Colonic mucosa (tissue), 4 donors: Measurements from ENCODE around the gene PEX10. TPM values are rescaled to one million over a fixed set of nuclear protein-coding genes. Genes with fewer than 3 reads are reported as not detected.

Experiments used
- DNase-seq: peaks from one replicate; pipeline ENCODE4 v3.0.0-alpha.2; 2020
- H3K27ac ChIP-seq: fragments of 200-600 bp; one replicate; pipeline ENCODE4 v1.8.0; 2021
- H3K27me3 ChIP-seq: fragments of 200-600 bp; one replicate; pipeline ENCODE4 v1.8.0; 2021
- H3K36me3 ChIP-seq: fragments of 200-600 bp; one replicate; pipeline ENCODE4 v1.8.0; 2021
- H3K4me1 ChIP-seq: fragments of 200-600 bp; one replicate; pipeline ENCODE4 v1.8.0; 2021; ENCODE audit warnings: mild to moderate bottlenecking
- H3K4me3 ChIP-seq: fragments of 200-600 bp; one replicate; pipeline ENCODE4 v1.8.0; 2021
- H3K9ac ChIP-seq, 2 donors: one replicate each; pipeline ENCODE4 v1.7.0; 2013; ENCODE audit warnings: control low read depth in 2 of 2, low read depth in 2 of 2, low read length in 2 of 2
- H3K9me3 ChIP-seq: fragments of 200-600 bp; one replicate; pipeline ENCODE4 v1.8.0; 2021
- CTCF ChIP-seq: fragments of 200-600 bp; IDR thresholded peaks from one replicate; pipeline ENCODE4 v1.8.0; 2022; ENCODE audit warnings: antibody characterized with exemption, mild to moderate bottlenecking
- intact Hi-C: fragments of 100-400 bp; cut with DNase I; formaldehyde crosslinking; loops from one replicate; pipeline ENCODE4 v1.14.1; 2022
- total RNA-seq, 2 donors: library from RNA; stranded (reverse); fragmentation: NEBNext Ultra II Directional in 1 of 2; extraction: Animal tissue kit (Norgen Biotek cat#: 25700) in 1 of 2; gene quantifications; one replicate each; pipeline ENCODE4 v1.2.1, GENCODE V29; 2021
- donor health status: healthy.
- donor health status: DM: no; HTN: no; CAD: no.
- donor health status: DM: no; HTN: no; CAD: no.

PEX10 gene
- total RNA-seq, 2 donors from 2014 or later = 15.0 to 22.7 TPM

- Histone ChIP-seq H3K27me3 (no peaks in the 10 kb centered on the region), H3K9ac (no peak overlapping the region), H3K36me3 (no peaks in the 10 kb centered on the region), H3K9me3 (no peaks in the 10 kb centered on the region), H3K27ac (no peak overlapping the region), H3K4me1 (peaks cover 7% of the 10 kb centered on the region), H3K4me3 (no peak overlapping the region)
- no peak for TF ChIP-seq CTCF
- DNase-seq = no peak
- intact Hi-C loops = no loop called here
These were observed 25.4 kb downstream of the PEX10 start for GRCh38 chr1:2386636-2387611.

- no peak overlapping the region for H3K4me3 ChIP-seq
- intact Hi-C loops = no loop called here
- DNase-seq = no peak
- peaks cover 7% of the 10 kb centered on the region for H3K4me1 ChIP-seq
- TF ChIP-seq CTCF = no peak
- no peaks in the 10 kb centered on the region for H3K36me3 ChIP-seq
- no peaks in the 10 kb centered on the region for H3K9me3 ChIP-seq
- no peak overlapping the region for H3K9ac ChIP-seq
- H3K27me3 ChIP-seq = no peaks in the 10 kb centered on the region
- H3K27ac ChIP-seq = no peak overlapping the region
These were observed 26.6 kb downstream of the PEX10 start for GRCh38 chr1:2385606-2386280.

- Histone ChIP-seq H3K9me3 (no peaks in the 10 kb centered on the region), H3K4me1 (peaks cover 1% of the 10 kb centered on the region), H3K9ac (no peak overlapping the region), H3K27me3 (no peaks in the 10 kb centered on the region), H3K4me3 (no peak overlapping the region), H3K36me3 (no peaks in the 10 kb centered on the region), H3K27ac (no peak overlapping the region)
- DNase-seq = no peak
- no peak for TF ChIP-seq CTCF
- intact Hi-C loops = no loop called here
These were observed 27.4 kb downstream of the PEX10 start for GRCh38 chr1:2384941-2385481.

GRCh38 chr1:2384130-2384860 is 28.1 kb downstream of the PEX10 start:
- no peak overlapping the region for H3K9ac ChIP-seq
- H3K4me3 ChIP-seq = no peak overlapping the region
- H3K27me3 ChIP-seq = no peaks in the 10 kb centered on the region
- no peaks in the 10 kb centered on the region for H3K4me1 ChIP-seq
- no peak for DNase-seq
- no peaks in the 10 kb centered on the region for H3K36me3 ChIP-seq
- no peak for TF ChIP-seq CTCF
- H3K9me3 ChIP-seq = no peaks in the 10 kb centered on the region
- intact Hi-C loops = no loop called here
- H3K27ac ChIP-seq = no peak overlapping the region

GRCh38 chr1:2383576-2383975 is 28.8 kb downstream of the PEX10 start:
- TF ChIP-seq CTCF = no peak
- no peak for DNase-seq

More at GRCh38 chr1:2383576-2383975, 28.8 kb downstream of the PEX10 start:
- Histone ChIP-seq H3K27ac (no peak overlapping the region), H3K27me3 (no peaks in the 10 kb centered on the region), H3K9ac (no peak overlapping the region), H3K9me3 (no peaks in the 10 kb centered on the region), H3K4me3 (no peak overlapping the region), H3K4me1 (no peaks in the 10 kb centered on the region), H3K36me3 (no peaks in the 10 kb centered on the region)
- intact Hi-C loops = no loop called here
